BLaER1 treated with 17β-estradiol and CSF1 and Interleukin-3, amounts not matched to agents 10 nM and 100 nM (cell line): ENCODE results near the gene HSPA6.
"Not testable (repeated sequence)": the region's sequence is repeated elsewhere in the genome, so short reads cannot be mapped to it uniquely, and the experiment has no call there.

Experiments used
- H3K27ac ChIP-seq, 11 experiments: shearing (Covaris generic); formaldehyde crosslinking; 2 replicates each; pipeline ENCODE4 v1.8.1; 2022
- H3K27me3 ChIP-seq, 11 experiments: shearing (Covaris generic); formaldehyde crosslinking; 2 replicates each; pipeline ENCODE4 v1.8.1; 2022
- H3K36me3 ChIP-seq, 11 experiments: shearing (Covaris generic); formaldehyde crosslinking; 2 replicates each; pipeline ENCODE4 v1.8.1; 2022
- H3K4me1 ChIP-seq, 10 experiments: shearing (Covaris generic); formaldehyde crosslinking; 2 replicates each; pipeline ENCODE4 v1.8.1; 2022
- H3K4me2 ChIP-seq, 11 experiments: shearing (Covaris generic); formaldehyde crosslinking; 2 replicates each; pipeline ENCODE4 v1.8.1; 2022
- H3K4me3 ChIP-seq, 10 experiments: shearing (Covaris generic); formaldehyde crosslinking; 2 replicates each; pipeline ENCODE4 v1.8.1; 2022
- H3K9ac ChIP-seq, 11 experiments: shearing (Covaris generic); formaldehyde crosslinking; 2 replicates each; pipeline ENCODE4 v1.8.1; 2022
- H3K9me3 ChIP-seq, 11 experiments: shearing (Covaris generic); formaldehyde crosslinking; replicated peaks in 1 of 11; 2 replicates each; pipeline ENCODE4 v1.8.1; 2022
- H4K20me1 ChIP-seq, 11 experiments: shearing (Covaris generic); formaldehyde crosslinking; 2 replicates each; pipeline ENCODE4 v1.8.1; 2022
- Cebpa-rat ChIP-seq, 11 experiments: shearing (Covaris generic); IDR thresholded peaks; 2 replicates each; pipeline ENCODE4 v1.8.1; 2022

Gene HSPA6

DNA sequence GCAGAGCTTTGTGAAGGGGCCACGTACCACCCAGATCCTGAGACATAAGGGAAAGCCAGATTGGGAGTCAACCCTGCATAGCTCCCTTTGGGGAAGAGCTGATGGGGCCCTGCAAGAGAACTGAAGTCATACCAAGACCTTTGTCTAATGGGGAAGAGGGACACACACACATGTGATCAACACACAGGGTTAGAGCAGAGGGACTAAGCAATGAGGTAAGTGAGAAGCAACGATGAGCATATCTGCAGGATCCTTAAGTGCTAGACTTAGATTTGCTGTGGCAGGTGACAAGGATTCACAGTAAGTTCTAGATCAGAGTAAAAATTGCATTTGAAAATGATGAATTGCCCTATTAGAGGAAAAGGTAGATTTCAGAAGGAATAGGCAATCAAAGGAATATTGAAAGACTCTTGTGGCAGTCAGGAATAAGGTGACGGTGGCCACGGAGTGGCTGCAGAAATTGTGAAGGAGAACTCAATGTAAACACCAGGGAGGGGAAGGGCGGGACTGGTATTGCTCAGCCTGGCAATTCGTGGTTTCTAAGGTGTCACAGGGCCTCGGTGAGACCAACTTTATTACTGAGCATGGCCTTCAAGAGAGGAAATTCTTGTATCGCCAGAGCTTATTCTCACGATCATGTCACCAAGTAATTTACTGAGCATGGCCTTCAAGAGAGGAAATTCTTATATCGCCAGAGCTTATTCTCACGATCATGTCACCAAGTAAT, 20.8 kb downstream of the HSPA6 start:
- H3K9me3 ChIP-seq, H3K4me3 ChIP-seq, H3K27me3 ChIP-seq, H4K20me1 ChIP-seq, H3K9ac ChIP-seq, H3K36me3 ChIP-seq, H3K27ac ChIP-seq: not testable (repeated sequence)
- Histone ChIP-seq H3K4me2 (peak overlapping the region in 1 of 11 experiments; percentile 33; a peak in 1 of 22 replicates), H3K4me1 (peaks cover 0 to 40% (median 9%) of the 10 kb centered on the region in 10 experiments; a peak in 11 of 20 replicates)

DNA sequence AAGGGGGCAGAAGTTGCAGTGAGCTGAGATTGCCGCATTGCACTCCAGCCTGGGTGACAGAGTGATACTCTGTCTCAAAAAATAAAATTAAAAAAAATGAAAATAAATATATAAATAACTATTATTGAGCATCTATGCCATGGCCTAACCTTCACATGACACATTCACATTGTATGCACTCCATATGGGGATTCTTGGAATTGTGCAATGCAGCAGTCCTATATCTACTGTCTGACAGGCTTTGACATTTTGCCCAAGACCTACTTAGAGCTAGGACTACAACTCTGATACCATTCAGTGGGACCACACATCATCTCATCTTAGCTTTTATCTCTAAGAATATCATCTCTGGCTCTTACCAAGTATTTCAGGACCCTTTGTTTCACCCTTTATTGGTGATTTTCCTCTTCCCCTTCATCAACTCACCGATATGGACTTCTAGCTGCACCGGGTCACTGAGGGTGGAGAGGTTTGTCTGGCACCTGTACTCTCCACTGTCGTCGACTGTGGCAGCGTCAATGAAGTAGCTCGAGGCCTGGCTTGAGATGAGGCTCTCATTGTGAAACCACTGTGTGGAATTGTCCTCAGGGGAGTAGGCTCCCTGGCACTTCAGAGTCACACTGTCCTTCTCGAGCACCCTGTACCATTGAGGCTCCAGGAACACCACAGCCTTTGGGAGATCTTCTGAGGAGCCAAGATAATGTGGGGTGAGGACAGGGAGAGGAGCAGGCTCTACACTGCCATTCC, 23.8 kb downstream of the HSPA6 start:
- not testable (repeated sequence) for H3K9ac ChIP-seq, H3K27ac ChIP-seq, H3K4me3 ChIP-seq, H3K27me3 ChIP-seq, H3K9me3 ChIP-seq, H3K36me3 ChIP-seq, H4K20me1 ChIP-seq
- peak overlapping the region in 1 of 11 experiments; percentile 48; a peak in 2 of 22 replicates for H3K4me2 ChIP-seq
- peaks cover 0 to 34% (median 3%) of the 10 kb centered on the region in 10 experiments; a peak in 7 of 20 replicates for H3K4me1 ChIP-seq

DNA sequence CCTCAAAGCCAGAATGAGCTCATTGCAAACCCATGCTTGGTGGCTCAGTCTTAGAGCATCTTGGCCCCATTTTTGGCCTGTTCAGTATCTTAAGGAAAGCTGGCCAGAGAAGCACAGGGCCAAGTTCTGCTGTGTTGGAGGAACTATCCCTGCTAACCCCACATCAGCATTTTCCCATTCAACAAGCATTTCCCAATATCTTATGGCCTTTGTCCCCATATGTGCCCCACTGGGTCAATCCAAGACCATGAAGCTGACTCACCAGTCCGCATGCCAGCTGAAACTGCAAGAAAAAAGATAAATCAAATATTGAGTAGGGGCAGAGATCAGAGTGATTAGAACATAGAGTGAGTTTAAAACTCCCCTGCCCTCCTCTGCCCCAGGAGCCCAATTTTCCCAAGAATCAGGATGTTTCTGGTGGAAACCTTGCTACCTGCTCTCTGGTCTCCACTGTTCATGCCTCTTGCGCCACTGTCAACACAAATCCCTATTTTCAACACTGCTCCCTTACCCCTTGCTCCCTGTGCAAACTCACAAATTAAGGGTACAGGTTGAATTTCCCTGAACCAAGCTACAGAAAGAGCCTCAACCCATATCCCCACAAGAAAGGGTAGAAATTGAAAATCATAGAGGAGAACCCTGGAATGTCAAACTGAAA, 24.5 kb downstream of the HSPA6 start:
- H3K4me3 ChIP-seq, H4K20me1 ChIP-seq, H3K9ac ChIP-seq: not testable (repeated sequence)

DNA sequence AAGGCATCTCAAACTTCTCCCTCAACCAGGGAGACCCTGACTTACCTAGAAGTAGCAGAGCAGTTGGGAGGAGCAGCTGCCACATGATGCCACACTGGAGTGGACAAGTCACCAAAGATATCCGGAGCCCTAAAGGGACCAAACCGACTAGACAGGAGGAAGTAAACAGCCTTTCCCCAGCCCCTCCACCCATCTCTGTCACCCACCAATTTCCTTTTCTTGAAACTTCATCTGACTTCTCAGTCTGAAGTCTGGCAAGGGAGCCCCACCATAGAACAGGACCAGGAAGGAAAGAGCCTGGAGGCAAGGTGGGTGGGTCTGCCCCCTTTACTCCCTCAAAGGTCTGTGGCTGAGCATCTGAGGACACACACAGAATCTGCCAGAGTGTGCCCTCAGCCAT, 25.3 kb downstream of the HSPA6 start, which contains the start of gene FCGR3A:
Gene FCGR3A, minus strand, starts transcription at position 167 of the 400 bp plus-strand sequence. Its CDS starts 82 bp downstream, at position 85.
- H3K27ac ChIP-seq = peak within 1 kb of the TSS in 2 of 11 experiments; percentile 29 to 40; a peak in 1 of 22 replicates
- peaks cover 0 to 42% (median 3%) of the 10 kb centered on the region in 10 experiments; a peak in 9 of 20 replicates for H3K4me1 ChIP-seq
- no peak for TF ChIP-seq Cebpa-rat (IDR thresholded peaks at IDR 0.05)
- H3K9me3 ChIP-seq = no peaks in the 10 kb centered on the region
- H3K27me3 ChIP-seq = no peaks in the 10 kb centered on the region
- no peak within 1 kb of the TSS for H3K4me3 ChIP-seq
- H4K20me1 ChIP-seq = no peaks in the 10 kb centered on the region
- no peaks in the 10 kb centered on the region for H3K36me3 ChIP-seq
- no peak within 1 kb of the TSS for H3K9ac ChIP-seq
- peak within 1 kb of the TSS in 5 of 11 experiments; percentile 19 to 86 (median 63); a peak in 9 of 22 replicates for H3K4me2 ChIP-seq

More for the DNA sequence above, 24.5 kb downstream of the HSPA6 start:
- Histone ChIP-seq H3K27ac (peak overlapping the region in 1 of 11 experiments; percentile 40; a peak in 1 of 22 replicates), H3K4me1 (peaks cover 0 to 35% (median 3%) of the 10 kb centered on the region in 10 experiments; a peak in 7 of 20 replicates), H3K4me2 (peak overlapping the region in 2 of 11 experiments; percentile 64 to 86; a peak in 4 of 22 replicates)
- H3K36me3 ChIP-seq, H3K27me3 ChIP-seq, H3K9me3 ChIP-seq: not testable (repeated sequence)

DNA sequence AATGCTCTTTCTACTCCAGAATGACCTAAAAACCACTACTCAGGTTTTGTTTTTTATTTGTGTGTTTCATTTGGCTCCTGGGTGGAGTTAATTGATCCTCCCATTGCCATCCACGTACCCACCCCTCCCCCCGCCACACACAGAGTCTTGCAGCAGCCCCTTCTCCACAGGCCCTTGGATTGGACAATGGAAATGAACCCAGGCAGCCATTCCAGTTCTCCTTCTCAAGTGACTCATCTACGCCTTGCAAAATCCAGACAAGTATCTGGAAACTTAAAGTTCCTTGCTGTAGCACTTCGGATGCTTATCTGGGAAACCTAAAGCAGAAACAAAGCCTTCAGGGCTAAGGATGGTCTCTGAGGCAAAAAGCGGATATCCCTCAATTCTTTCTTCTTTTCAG, 26.6 kb downstream of the HSPA6 start:
- H3K27me3 ChIP-seq, H3K27ac ChIP-seq, H3K4me2 ChIP-seq, H3K9ac ChIP-seq, H4K20me1 ChIP-seq, H3K4me3 ChIP-seq, H3K36me3 ChIP-seq, H3K9me3 ChIP-seq: not testable (repeated sequence)
- peaks cover 0 to 42% (median 3%) of the 10 kb centered on the region in 10 experiments; a peak in 9 of 20 replicates for H3K4me1 ChIP-seq

DNA sequence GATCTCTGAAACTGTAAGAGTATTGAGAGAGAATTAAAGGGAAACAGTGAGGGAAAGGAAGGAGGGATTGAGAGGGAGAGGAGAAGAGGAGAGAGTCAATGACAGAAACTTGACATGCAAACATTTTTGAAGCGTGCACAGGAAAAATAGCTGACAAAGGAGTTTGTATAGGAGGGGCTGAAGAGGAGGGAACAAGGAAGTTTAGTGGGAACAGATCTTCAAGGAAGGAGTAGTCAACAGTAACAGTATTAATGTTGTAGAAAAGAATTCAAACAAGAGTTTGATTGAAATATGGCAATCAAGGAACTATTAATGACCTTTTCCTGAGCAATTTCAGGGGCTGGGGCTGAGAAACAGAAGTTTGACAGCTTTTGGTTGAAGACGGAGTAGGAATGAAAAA, 29.3 kb downstream of the HSPA6 start:
- H3K36me3 ChIP-seq, H4K20me1 ChIP-seq, H3K4me3 ChIP-seq, H3K9me3 ChIP-seq, H3K9ac ChIP-seq, H3K27me3 ChIP-seq: not testable (repeated sequence)
- peak overlapping the region in 3 of 11 experiments; percentile 80 to 89 (median 88); a peak in 5 of 22 replicates for H3K27ac ChIP-seq
- H3K4me1 ChIP-seq = peaks cover 0 to 52% (median 3%) of the 10 kb centered on the region in 10 experiments; a peak in 9 of 20 replicates
- peak overlapping the region in 3 of 11 experiments; percentile 66 to 73 (median 71); a peak in 6 of 22 replicates for H3K4me2 ChIP-seq

DNA sequence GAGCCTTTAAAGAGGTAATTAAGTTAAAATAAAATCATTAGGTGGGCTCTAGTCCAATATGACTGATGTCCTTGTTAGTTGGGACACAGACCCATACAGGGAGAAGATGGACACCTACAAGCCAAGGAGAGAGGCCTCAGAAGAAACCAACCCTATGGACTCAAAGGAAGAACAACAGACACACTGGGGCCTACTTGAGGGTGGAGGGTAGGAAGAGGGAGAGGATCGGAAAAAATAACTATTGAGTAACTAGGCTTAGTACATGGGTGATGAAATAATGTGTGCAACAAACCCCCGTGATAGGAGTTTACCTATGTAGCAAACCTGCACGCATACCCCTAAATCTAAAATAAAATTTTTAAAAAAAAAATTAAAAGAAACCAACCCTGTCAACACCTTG, 30.0 kb downstream of the HSPA6 start:
- peak overlapping the region in 4 of 11 experiments; percentile 52 to 78 (median 66); a peak in 5 of 22 replicates for H3K9ac ChIP-seq
- H3K4me2 ChIP-seq = peak overlapping the region in 5 of 11 experiments; percentile 30 to 73 (median 66); a peak in 8 of 22 replicates
- H3K4me1 ChIP-seq = peaks cover 0 to 51% (median 3%) of the 10 kb centered on the region in 10 experiments; a peak in 9 of 20 replicates
- not testable (repeated sequence) for H4K20me1 ChIP-seq, H3K27me3 ChIP-seq, H3K4me3 ChIP-seq, H3K36me3 ChIP-seq, H3K9me3 ChIP-seq
- peak overlapping the region in 4 of 11 experiments; percentile 69 to 89 (median 84); a peak in 8 of 22 replicates for H3K27ac ChIP-seq

DNA sequence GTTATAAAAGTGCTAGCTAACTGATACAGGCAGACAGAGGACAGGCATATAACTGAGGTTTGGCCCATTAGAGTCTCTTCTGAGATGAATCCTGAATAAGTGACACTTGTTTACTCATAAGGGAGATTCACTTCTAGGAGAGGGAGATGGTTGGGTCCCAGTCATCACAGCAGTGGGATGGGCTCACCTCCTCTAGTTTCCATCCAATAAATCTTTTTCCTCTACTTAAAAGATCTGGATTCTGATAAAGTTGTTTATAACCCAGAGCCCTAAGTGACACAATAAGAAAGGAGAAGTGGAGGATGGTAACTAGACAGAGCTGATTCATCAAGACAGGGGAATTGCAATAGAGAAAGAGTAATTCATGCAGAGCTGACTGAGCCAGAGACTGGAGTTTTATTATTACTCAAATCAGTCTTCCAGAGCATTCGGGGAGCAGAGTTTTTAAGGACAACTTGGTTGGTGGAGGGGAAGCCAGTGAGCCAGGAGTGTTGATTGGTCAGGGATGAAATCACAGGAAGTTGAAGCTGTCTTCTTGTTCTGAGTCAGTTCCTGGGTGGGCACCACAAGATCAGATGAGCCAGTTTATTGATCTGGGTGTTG, 30.6 kb downstream of the HSPA6 start:
- H3K27me3 ChIP-seq, H3K36me3 ChIP-seq, H4K20me1 ChIP-seq, H3K4me3 ChIP-seq, H3K9me3 ChIP-seq: not testable (repeated sequence)
- H3K4me1 ChIP-seq = peaks cover 0 to 51% (median under 1%) of the 10 kb centered on the region in 10 experiments; a peak in 9 of 20 replicates
- H3K27ac ChIP-seq = peak overlapping the region in 5 of 11 experiments; percentile 59 to 89 (median 80); a peak in 10 of 22 replicates
- peak overlapping the region in 4 of 11 experiments; percentile 52 to 78 (median 66); a peak in 6 of 22 replicates for H3K9ac ChIP-seq
- peak overlapping the region in 5 of 11 experiments; percentile 30 to 73 (median 66); a peak in 7 of 22 replicates for H3K4me2 ChIP-seq

DNA sequence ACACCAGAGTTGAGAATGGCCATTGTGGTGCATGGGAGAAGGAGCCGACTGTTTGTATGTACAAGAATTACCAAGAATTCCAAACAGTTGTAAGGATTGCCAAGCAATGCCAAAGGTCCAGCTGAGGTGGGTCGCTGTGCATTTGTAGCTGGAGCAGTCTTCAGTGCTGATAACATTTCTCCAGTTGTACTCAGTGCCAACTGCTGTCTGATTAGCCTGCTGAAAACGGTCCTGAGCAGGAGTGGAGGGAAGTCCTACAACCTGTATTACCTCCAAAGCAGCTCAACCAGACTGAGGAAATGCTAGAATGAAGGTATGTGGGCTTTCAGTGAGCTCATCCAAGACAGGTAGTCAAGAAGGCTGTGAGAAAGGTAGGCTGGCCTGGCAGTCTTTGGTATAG, 31.8 kb downstream of the HSPA6 start:
- not testable (repeated sequence) for H3K9ac ChIP-seq, H3K27me3 ChIP-seq, H3K36me3 ChIP-seq, H3K4me3 ChIP-seq, H4K20me1 ChIP-seq, H3K9me3 ChIP-seq
- Histone ChIP-seq H3K27ac (peak overlapping the region in 2 of 11 experiments; percentile 81; a peak in 4 of 22 replicates), H3K4me1 (peaks cover 0 to 53% (median 3%) of the 10 kb centered on the region in 10 experiments; a peak in 10 of 20 replicates), H3K4me2 (peak overlapping the region in 3 of 11 experiments; percentile 66 to 89 (median 83); a peak in 6 of 22 replicates)

DNA sequence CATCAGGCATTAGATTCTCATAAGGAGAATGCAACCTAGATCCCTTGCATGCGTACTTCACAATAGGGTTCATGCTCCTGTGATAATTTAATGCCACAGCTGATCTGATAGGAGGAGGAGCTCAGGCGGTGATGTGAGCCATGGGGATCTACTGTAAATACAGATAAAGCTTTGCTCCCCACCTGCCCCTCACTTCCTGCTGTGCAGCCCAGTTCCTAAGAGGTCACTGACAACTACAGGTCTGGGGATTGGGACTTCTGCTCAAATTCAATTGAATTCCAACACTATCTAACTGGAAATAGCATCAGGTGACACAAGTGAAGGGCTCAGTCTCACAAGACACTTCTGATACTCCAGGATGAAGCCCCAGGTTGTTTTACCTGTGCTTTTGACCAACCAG, 32.6 kb downstream of the HSPA6 start:
- H3K9me3 ChIP-seq, H4K20me1 ChIP-seq, H3K4me3 ChIP-seq, H3K4me2 ChIP-seq, H3K36me3 ChIP-seq, H3K9ac ChIP-seq, H3K27me3 ChIP-seq, H3K27ac ChIP-seq: not testable (repeated sequence)
- peaks cover 0 to 55% (median 9%) of the 10 kb centered on the region in 10 experiments; a peak in 11 of 20 replicates for H3K4me1 ChIP-seq

DNA sequence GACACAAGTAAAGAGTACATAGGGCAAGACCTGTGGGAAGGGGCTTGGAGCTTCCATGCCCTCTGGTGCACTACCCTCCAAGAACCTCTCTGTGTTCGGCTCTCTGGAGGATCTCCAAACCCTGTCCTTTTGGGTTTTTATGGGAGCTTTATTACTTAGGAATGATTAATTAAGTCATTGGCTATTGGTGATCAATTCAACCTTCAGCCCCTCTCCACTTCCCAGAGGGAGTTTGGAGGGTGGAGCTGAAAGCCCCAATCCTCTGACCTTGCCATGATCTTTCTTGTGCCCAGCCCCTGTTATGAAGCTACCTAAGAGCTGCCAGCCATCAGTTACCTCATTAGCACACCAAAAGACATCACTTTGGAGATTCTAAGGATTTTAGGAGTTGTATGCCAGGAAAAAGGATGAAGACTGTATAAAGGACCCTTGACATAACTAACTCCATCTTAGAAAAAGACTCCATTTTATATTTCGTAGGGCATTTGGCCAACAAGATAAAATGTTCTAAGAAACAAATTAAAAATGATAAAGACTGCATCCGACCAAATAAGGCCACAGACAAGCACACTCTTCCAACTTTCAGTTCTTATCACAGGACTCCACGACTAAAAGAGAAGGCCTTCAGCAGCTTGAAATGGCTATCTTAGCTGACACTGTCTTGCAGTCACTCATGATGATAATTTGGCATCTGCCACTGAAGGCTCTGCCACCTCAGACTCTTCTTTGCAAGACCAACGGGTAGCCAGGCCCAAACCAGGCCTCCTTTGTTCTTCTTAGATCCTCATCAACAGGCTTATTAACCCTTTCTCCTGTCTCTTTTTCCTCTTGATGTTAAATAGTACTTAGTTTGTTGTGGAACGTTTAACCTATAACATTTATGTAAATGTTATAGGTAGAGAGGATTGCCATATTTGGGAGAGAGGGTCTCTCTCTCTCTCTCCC, 33.4 kb downstream of the HSPA6 start:
- H3K9me3 ChIP-seq, H3K36me3 ChIP-seq, H3K27ac ChIP-seq, H4K20me1 ChIP-seq, H3K4me2 ChIP-seq, H3K9ac ChIP-seq, H3K4me3 ChIP-seq, H3K27me3 ChIP-seq: not testable (repeated sequence)
- peaks cover 0 to 57% (median 9%) of the 10 kb centered on the region in 10 experiments; a peak in 11 of 20 replicates for H3K4me1 ChIP-seq
